Omental fat pad (tissue), 4 donors: Measurements from ENCODE around the gene RAD51AP1. TPM values are rescaled to one million over a fixed set of nuclear protein-coding genes. Genes with fewer than 3 reads are reported as not detected.

Experiments
- ATAC-seq: fragments of 150-250 bp; one replicate; pipeline ENCODE4 v1.9.1; 2016; ENCODE audit warnings: mild to moderate bottlenecking, moderate library complexity; ENCODE audit not compliant: low FRiP score
- DNase-seq: peaks from one replicate; pipeline ENCODE4 v3.0.0-alpha.2; 2019; ENCODE audit warnings: low spot score
- CTCF ChIP-seq, 3 donors: fragments of 450-650 bp; IDR thresholded peaks; one replicate each; pipeline ENCODE4 v1.5.1; 2016 to 2017; ENCODE audit warnings: antibody characterized with exemption in 3 of 3, mild to moderate bottlenecking in 3 of 3, moderate library complexity in 2 of 3
- total RNA-seq, 4 donors: library from RNA; depleted of rRNA; stranded (reverse); fragments of >200 nt; gene quantifications; one replicate each; pipeline ENCODE4 v1.1.0, GENCODE V29; 2016

The RAD51AP1 gene
- 1 to 10 TPM; 1.1 to 3.2 (median 1.5) TPM for total RNA-seq

GRCh38 chr12:4538207-4539160 is at the start of gene RAD51AP1:
Gene RAD51AP1 (plus strand): TSS chr12:4538890. CDS start chr12:4538940, 50 bp downstream.
- no peak for TF ChIP-seq CTCF (IDR thresholded peaks at IDR 0.05)
- ATAC-seq (peak; percentile 99), DNase-seq (peak; percentile 71)

GRCh38 chr12:4489556-4489955 is 49.1 kb upstream of the RAD51AP1 start:
- ATAC-seq (no peak), DNase-seq (no peak)
- no peak for TF ChIP-seq CTCF (IDR thresholded peaks at IDR 0.05)

GRCh38 chr12:4490973-4491372 is 47.7 kb upstream of the RAD51AP1 start:
- TF ChIP-seq CTCF (IDR thresholded peaks at IDR 0.05): no peak
- DNase-seq: no peak
- no peak for ATAC-seq

- no peak for TF ChIP-seq CTCF (IDR thresholded peaks at IDR 0.05)
- no peak for ATAC-seq
- DNase-seq: no peak
Measured at GRCh38 chr12:4496145-4496838, 42.4 kb upstream of the RAD51AP1 start.

- TF ChIP-seq CTCF (IDR thresholded peaks at IDR 0.05): no peak
- DNase-seq (no peak), ATAC-seq (no peak)
Measured at GRCh38 chr12:4499186-4499585, 39.5 kb upstream of the RAD51AP1 start.

- no peak for TF ChIP-seq CTCF (IDR thresholded peaks at IDR 0.05)
- no peak for ATAC-seq
- DNase-seq: no peak
Measured at GRCh38 chr12:4505376-4505986, 33.2 kb upstream of the RAD51AP1 start.
